ENCODE results near the gene IL36A.

Gene IL36A

DNA sequence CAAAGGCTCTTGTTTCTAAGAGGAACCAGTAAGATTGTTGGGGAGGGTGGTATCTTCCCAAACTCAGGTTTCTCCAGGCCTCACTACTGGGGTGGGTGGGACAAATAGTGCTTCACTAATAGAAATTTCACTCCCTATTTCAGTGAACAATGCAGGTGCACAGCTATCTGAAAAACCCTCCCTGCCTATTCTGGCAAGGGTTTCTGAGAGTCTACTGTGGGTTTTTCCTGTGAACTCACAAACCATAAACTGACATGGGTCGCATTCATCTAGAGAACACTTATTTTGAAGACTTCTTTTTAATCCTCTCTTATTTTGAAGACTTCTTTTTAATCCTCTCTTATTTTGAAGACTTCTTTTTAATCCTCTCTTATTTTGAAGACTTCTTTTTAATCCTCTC, 4.4 kb downstream of the IL36A start:
- no peak for DNase-seq

DNA sequence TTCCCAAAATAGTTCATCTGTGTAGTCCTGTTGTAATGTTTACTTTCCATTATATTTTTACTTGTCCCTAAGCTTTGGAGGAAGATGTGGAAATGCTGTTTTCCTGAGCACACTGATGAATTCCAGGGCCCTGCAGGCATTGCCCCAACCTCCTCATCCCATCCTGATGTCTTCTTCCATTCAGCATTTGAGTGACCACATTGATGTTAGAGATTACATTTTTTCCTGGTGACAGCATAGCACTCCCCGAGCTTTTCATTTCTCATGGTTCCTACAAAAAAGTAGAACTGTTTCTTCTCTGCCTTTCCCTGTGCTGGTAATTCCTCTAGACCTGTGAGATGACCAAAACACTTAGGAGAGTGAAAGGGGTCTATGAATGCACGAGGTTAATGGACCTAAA, 4.8 kb downstream of the IL36A start:
- DNase-seq, result peak; percentile 4

DNA sequence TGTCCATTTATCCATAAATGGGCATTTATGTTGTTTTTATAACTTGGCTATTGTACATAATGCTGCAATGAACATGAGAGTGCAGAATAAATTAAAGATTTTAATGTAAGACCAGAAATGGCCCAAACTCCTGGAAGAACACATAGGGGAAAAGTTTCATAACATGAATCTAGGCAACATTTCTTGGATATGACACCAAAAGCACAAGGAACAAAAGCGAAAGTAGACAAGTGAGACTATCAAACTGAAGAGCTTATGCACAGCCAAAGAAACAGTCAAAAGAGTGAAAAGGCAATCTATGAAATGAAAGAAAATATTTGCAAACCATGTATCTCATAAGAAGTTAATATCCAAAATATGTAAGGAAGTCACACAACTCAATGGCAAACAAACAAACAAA, 5.8 kb downstream of the IL36A start:
- DNase-seq, result no peak

DNA sequence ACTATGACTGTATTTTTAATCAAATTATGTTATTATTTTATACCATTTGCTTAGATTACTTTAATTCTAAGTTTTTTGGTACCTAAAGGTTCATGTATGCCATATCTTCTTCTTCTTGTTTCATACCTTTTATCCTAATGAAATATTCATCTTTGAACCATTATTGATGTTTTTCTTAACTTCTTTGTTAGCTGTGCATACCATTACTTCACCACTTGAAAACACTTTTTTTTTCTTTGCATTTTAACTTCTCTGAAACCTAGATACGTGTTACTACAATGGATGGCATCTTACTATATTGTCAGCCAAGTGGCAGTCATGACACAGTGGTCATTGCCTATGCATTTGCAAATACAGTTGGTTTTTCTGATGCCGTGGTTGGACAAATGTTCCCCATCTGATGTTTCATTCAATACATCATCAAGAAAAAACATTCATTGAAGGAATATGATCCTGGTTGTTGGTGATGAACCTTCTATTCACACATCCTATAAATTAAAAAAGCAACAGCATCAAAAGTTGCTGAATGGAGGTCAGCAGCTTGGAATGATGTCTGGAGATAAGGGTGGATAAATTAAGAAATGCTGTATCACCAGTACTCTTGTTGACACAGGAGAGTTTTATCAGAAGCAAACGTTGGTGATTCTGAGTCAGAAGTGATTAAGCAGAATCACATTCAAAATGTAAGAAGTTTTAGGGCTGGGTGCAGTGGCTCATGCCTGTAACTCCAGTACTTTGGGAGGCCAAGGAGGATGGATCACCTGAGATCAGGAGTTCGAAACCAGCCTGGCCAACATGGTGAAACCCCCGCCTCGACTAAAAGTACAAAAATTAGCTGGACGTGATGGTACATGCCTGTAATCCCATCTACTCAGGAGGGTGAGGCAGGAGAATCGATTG, 7.4 kb downstream of the IL36A start:
- no peak for DNase-seq

DNA sequence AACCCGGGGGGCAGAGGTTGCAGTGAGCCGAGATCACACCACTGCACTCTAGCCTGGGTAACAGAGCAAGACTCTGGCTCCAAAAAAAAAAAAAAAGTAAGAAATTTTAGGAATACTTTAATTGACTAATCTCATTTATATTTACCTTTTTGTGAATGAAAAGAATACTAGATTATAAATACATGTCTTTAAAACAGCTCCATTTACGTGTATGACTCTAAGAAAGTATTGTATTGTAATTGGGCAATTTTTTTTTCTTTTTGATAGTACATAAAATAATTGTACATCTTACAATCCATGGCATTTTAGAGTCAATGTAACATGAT, 8.0 kb downstream of the IL36A start:
- no peak for DNase-seq

DNA sequence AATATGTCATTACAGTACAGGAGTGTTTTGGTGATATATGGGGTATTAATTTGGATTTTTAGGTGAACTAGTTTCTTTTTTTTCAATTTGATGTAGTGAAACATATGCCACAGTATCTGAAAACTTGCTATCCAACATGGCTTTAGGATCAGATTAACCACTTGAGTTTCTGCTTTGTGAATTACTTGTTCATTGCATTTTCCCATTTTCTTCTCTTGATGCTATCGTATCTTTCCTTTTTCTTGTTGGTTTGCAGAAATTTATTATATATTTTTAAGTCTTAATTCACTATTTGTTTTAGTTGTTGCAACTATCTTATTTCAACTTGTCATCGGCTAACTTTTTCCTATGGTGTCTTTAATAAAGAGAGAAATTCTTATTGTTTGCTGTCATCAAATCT, 8.8 kb downstream of the IL36A start:
- DNase-seq, result no peak

DNA sequence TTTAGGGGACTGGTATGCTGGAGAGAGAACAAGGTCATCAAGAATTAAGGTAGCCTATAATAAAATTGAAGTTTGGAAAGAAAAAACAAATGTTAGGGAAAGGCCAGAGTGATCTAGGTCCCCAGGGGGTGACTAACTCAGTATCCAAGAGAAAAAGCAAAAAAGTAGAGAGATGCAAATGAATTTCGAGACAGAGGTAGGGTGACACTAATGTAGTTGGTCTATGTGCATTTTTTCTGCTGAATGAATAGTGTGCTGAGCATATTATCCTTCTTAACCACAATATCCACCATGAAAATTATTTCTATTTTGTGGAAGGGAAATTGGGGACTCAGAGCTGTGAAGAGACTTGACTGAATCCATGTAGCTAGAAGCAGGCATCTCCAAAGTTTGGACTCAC, 9.8 kb downstream of the IL36A start:
- no peak for DNase-seq

DNA sequence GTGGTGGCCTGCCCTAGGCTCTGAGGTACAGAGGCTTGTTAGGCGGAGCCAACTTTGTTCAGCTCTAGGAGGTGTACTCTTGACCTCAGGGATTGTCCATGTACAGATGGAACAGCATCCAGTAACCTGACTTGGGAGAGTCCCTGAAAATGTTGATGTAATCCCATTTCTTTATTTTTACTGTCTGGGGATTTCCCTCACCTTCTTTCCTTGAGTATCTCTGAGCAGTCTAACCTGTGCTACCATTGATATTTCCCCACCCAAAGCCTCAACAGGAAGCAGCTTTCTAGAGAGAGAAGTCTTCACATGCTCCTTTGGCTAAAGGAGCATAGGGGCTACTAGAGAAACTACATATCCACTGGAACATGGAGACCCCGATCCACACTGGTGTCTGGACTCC, 10.4 kb downstream of the IL36A start:
- DNase-seq, result no peak

DNA sequence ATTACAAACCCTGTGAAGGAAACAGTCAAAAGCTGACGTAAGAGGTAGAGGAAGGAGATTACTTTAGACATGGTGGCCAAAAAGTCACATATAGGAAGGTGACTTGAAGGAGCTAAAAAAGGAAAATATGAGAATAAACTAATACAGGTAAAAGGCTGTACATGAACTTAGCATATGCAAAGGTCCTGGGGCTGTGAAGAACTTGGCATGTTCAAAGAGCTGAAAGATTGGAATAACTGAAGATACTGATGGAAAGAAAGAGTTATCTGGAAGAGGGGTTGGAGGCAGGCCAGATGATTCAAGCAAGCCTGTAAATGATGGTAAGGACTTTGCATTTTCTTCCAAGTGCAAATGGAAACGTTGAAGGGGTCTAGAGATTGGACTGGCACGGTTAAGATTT, 13.2 kb downstream of the IL36A start:
- DNase-seq, result no peak

DNA sequence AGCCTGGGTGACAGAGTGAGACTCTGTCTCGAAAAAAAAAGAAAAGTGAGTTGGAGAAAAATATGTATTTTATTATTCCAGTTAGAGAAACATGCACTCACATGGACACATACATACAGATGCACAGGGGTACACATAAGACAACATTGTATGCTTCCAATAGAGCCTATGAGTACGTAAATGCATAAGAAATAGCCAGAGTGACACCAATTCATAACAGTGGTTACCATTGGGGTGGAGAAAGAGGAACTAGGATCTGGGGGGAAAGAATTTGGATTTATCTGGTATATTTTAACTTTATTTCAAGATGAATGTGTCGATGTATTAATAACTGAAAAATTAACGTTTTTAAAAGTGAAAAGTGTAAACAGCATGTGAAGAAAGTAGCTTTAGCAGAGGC, 16.1 kb downstream of the IL36A start:
- DNase-seq, result no peak

DNA sequence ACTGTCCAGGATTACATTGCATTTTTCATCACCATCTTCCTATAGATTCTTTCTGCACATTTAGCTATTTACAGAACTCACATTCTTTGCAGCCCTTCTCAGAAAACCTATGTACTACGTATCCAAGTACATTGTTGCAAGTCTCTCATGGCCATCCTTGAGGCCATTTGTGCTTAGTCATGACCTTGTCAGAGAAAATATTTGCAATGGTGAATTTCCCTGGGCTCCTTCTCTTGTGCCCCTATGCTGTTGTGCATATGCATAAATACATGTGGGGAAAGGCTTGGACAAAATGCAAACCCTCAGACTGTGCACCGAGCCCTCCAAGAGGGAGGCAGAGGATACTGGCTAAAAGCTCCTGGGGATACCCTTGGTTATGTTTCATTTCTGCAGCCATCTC, 19.5 kb downstream of the IL36A start:
- no peak for DNase-seq

DNA sequence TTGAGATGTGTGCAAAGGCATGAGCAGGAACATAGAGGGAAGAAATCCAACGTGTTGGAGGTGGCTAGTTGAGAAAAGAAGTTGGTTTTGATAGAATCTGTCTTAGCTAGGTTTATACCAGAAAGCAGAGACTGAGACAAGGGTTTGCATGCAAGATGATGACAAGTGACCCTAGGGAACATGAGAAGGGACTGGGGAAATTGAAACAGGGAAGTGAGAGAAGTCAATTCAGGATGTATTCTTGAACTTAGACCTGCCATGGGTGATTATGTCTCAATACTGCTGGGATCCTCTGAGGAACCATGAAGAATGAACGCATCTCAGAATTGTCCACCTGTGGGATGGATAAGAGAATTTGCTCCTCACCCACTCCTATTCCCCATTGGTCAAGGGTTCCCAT, 20.5 kb downstream of the IL36A start:
- DNase-seq, result no peak

DNA sequence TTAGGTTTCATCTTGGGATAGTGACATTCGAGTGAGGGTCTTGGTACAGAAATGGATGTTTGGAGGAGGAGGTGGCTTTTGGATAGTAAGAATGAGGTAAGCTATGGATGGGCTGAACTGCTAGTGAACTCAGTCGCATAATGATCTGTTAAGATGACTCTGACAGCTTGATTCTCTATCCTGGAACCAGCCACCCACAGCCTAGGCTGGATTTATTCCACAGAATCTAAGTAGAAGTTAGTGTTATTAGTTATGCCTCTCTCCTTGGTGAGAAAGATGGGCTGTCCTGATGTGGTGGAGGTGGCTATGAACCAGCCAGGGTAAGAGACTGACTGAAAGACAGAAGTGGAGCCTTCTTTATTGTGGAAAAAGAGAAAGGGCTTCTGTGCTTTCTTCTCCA, 22.4 kb downstream of the IL36A start:
- no peak for DNase-seq

DNA sequence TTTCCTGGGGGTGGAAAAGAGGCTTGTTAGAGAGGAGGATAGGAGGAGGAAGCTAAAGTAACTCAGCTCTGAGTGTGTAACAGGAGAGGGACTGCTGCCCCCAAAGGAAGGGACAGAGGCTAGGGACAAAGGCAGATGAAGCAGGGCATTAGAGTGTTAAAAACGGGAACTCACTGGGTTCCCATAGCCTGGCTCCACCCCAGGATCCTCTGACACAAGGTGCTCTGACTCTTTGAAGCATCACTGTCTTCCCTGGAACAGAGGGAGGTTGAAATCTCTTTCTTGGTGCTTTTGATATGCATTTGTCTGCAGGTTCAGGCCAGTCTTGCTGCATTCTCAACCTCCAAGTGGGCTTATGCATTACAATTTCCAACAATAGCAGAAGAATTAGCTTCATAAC, 22.9 kb downstream of the IL36A start:
- no peak for DNase-seq

DNA sequence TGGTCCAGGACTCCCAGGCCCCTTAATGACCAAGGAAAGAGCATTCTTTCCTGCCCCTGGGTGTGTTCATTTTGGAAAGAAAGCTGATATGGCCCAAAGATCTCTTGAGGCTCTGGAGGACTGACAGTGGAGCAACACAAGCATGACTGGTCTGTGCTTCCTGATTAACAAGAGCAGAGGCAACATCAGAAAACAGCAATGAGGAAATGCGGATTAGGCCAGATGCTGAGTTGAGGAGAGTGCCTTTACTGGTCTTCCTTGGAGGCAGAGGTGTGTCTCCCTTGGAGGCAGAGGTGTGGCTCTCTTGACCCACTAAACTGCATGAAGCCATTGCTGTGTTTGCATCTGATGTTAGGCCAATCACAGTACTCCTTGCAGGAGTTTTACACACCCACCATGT, 27.5 kb downstream of the IL36A start:
- DNase-seq, result no peak

DNA sequence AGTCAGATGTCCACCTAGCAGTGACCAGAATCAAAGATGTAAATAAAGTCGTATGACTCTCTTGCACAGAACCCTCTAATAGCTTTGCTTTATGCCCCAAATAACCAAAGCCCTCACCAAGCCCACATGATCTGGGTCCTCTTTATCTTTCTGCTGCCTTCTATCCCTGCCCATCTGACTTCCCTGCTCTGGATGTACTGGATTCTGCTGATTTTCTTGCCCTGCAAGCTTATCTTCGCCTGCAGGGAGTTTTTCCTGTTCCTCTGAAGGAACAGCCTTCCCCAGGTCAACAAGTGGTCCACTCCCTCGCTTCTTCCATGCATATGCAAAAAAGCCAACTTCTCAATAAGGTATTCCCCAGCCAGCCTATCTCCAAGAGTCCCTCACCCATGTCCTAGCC, 28.8 kb downstream of the IL36A start:
- no peak for DNase-seq

DNA sequence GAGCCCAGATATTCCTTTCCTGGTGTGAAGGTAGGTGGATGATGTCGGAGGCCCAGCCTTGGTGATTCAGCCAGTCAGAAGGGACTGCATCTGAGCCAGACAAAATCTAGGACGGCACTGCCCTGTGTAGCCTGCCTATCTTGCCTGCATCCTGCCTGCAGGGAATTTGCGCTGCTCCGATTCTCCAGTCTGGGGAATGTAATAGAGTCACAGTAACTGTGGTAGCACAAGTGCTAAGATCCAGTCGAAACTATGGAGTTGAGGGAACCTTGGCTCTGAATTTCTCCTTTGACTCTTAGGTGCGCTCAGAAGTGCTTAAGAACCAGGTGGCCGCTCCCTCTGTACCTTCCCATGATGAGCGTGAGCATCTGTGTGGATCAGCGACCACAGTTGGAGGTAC, 31.5 kb downstream of the IL36A start:
- DNase-seq, result no peak

DNA sequence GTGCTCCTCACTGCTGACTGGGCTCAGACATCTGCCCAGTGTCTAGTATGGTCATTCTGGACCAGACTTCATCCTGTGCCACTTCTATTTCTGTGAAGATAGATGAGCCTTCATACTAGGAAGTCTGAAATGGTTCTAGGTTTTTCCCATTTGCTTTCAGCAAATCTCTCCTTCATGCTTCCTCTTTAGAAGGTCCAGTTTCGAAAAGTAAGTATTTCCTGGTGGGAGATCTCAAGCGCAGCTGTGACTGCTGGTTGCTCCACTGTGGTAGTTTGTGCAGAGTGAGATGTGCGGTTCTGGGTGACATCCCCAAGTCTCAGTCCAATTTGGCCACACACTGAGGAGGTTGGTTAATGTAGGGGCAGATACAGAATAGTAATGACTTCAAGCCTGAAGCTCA, 33.0 kb downstream of the IL36A start:
- no peak for DNase-seq

DNA sequence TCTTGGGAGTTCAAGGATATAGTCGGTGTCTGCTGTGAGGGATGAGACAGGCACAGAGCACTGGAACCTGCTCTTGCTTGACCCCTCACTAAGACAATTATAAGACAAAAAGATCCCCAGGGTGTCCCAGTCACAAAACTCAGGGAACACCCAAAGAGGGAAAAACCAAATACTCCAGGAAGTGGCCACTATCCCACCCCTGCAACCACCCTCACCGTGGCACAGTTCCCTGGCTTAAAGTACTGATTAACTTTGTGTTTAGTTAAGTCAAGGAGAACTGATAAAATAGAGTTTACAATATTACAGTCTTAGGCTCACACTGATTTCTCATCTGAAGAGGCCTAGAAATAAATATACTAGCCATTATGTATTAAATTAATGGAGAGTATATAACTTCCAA, 33.9 kb downstream of the IL36A start:
- no peak for DNase-seq

DNA sequence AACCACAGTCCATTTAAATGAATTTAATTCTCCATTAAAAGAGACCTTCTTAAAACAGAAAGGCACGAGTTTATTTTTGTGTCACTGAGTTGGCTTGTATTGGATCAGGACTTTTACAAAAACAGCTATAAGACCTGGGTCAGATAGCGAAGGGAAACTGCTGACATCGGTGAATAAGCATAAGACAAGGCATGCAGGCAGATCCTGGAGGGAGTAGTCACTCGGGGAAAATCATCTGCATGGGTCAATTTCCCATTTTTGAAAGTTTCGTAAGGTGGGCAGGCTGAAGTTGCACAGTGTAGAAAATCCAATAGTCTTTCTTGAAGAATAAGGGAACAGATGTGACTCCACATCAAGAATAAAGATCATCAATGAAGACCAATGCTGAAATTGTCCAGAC, 34.5 kb downstream of the IL36A start:
- no peak for DNase-seq

DNA sequence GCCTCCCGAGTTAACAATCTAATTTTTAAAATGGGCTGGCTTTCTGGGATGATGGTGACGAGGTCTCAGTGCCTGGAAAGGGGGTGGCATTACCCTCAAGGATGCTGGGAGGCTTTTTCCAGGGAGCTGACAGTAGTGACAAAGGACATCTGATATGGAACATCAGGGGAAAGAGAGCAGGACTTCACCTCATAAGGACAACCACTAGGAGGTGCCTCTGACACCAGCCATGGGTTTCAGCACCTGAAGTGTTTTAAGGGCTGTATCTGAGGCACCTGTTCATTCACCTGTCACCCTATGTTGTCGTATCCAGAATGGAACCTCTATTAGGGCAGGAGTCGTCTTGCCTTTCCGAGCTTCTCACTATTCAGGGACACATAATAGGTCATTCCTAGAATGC, 36.6 kb downstream of the IL36A start:
- DNase-seq, result no peak

DNA sequence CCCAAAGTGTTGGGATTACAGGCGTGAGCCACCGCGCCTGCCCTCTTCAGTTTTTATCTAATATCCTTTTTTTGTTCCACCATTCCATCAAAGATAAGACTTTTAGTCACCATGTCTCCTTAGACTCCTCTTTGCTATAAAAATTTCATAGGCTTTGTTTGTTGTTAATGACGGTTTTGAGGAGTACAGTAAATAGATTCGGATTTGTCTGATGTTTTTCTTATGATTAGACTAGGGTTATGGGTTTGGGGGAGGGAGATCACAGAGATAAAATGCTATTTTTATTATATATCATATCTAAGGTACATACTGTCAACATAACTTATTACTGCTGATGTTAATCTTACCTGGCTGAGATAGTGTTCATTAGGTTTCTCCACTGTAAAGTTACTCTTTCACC, 41.2 kb downstream of the IL36A start:
- DNase-seq, result no peak

DNA sequence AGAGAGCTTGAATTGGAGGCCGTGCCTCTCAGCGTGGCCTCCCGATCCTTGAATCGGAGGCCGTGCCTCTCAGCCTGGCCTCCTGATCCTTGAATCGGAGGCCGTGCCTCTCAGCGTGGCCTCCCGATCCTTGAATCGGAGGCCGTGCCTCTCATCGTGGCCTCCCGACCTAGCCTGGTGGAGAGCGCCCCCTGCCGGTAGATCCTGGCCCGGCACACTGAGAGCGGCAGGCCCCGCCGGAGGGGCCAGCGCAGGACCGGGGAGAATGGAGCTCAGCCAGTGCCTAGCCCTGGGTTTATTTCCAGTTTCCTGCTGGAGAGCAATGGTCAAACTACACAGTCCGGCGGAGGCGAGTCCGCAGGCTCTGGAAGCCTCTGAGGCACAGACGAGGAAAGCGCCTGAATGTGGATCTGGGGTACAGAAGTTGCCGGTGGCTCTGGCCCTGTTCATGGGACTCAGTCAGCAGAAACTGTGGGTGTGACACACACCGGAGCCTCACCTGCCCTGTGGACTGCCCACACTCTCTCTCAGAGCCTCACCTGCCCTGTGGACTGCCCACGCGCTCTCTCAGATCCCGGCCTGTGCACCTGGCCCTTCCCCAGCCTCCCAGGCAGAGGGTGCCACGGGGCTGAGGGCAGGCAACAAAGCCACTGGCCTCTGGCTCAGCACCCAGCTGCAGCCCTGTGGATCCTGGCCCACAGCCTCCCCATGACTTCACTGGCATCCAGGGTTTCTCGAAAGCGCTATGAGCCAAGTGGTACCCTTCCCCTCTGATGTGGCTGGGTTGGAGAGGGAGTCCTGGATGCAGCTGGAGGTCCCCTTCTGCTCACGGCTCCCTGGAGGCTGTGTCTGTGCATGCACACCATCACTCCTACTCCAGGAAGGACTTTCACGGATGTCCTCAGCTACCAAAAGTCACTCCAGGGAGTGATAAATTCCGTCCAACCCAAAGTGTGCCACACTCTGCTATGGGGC, 45.9 kb downstream of the IL36A start:
- no peak for DNase-seq

DNA sequence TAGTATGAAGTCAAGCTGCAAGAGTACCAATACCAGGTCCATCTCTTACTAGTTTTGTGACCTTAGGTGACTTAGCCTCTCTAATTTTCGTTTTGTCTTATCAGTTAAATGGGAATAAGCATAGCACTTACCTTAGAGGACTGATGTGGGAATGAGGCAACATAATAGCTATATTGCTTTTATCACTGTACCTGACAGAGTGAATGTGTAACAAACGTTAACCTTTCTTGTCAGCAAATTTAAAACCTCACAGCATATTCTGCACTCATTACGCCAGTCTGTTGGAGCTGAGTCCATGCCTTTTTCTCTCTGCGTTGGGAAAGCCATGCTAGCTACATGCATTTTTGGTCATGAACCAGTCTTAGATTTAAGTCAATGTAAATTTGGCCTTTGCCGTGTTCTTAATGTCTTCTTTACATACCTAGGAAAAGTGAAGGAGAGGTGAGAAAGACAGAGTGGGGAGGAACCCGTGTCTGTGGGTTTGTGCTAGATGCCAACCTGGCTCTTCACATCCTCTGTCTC, 47.2 kb downstream of the IL36A start, which contains the start of gene IL36B:
Gene IL36B, minus strand, starts transcription at position 472 of the 522 bp plus-strand sequence.
- DNase-seq, result no peak
